ENCODE results near the gene TCP11L2. TPM values are rescaled to one million over a fixed set of nuclear protein-coding genes. Genes with fewer than 3 reads are reported as not detected.

TCP11L2 gene
- total and polyA plus RNA-seq, 2 of the 13 experiments (the other 11 are each of a cell fraction or from before 2014, with no cell fraction given) = 4.6 to 24.1 TPM

DNA sequence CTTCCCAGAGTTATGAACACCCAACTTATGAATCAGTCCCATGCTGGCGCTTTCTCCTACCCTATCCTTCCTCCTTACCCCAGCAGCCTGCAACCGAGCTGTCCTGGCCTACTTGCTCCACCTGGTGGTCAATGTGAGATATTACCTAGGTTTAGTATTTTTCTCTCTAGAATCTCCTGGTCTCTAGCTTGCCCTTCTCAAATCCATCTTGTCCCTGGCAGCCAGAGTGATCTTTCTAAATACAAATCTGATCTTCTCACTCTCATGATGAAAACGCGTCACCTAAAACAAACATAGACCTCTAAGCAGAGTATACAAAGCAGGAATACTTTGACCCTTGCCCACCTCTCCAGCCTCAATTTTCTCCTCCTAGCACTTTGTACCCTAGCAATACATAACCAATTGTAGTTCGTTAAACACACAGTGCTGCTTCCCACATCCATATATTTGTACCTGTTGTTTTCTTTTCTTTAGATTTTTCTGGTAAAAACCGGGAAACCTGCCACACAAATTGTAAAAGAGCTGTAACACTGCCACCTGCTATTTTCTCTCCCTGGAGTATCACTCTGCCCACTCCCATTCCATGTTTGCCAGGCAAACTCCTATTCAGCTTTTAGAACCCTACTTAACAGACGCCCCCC is 20.0 kb upstream of the TCP11L2 start (continued):
- TF ChIP-seq, protein P1, sequence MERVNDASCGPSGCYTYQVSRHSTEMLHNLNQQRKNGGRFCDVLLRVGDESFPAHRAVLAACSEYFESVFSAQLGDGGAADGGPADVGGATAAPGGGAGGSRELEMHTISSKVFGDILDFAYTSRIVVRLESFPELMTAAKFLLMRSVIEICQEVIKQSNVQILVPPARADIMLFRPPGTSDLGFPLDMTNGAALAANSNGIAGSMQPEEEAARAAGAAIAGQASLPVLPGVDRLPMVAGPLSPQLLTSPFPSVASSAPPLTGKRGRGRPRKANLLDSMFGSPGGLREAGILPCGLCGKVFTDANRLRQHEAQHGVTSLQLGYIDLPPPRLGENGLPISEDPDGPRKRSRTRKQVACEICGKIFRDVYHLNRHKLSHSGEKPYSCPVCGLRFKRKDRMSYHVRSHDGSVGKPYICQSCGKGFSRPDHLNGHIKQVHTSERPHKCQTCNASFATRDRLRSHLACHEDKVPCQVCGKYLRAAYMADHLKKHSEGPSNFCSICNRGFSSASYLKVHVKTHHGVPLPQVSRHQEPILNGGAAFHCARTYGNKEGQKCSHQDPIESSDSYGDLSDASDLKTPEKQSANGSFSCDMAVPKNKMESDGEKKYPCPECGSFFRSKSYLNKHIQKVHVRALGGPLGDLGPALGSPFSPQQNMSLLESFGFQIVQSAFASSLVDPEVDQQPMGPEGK (CRISPR knock-in tag; IDR thresholded peaks at IDR 0.05) = peak; percentile 29; the same call in 1 of the 2 replicates
- 0 out of 2 replicates have a peak, but pooled peaks have one; percentile 17 for TF ChIP-seq DPF2 (CRISPR knock-in tag; IDR thresholded peaks at IDR 0.05; ENCODE audit: borderline replicate concordance, low read depth)
- no peak for TF ChIP-seq ZNF557 (CRISPR knock-in tag; IDR thresholded peaks at IDR 0.05)
- TF ChIP-seq ATF7 (IDR thresholded peaks at IDR 0.05) = peak; percentile 34; the same call in 1 of the 2 replicates
- TF ChIP-seq ATF7 (CRISPR knock-in tag; IDR thresholded peaks at IDR 0.05) = no peak; the same call in 1 of the 2 replicates
- peak; percentile 93 for TF ChIP-seq ERF (CRISPR knock-in tag; IDR thresholded peaks at IDR 0.05)
- peak; percentile 53 to 91; a peak in 3 of 4 replicates for TF ChIP-seq EP300 (IDR thresholded peaks at IDR 0.05; ENCODE audit: low read depth in 2 of 2, low read length in 2 of 2)
- peak; percentile 86; the same call in 1 of the 2 replicates for TF ChIP-seq EP300 (CRISPR knock-in tag; IDR thresholded peaks at IDR 0.05; ENCODE audit: borderline replicate concordance)
- TF ChIP-seq ZNF510 (CRISPR knock-in tag; IDR thresholded peaks at IDR 0.05; ENCODE audit: low read depth) = no peak
- peak in 1 of 2 experiments; percentile 79; a peak in 1 of 4 replicates for TF ChIP-seq KLF16 (CRISPR knock-in tag; IDR thresholded peaks at IDR 0.05)
- TF ChIP-seq ZNF414 (CRISPR knock-in tag; IDR thresholded peaks at IDR 0.05) = no peak
- peak; percentile 82 for TF ChIP-seq TBX2 (CRISPR knock-in tag; IDR thresholded peaks at IDR 0.05; ENCODE audit: borderline replicate concordance)
- TF ChIP-seq NFYC (CRISPR knock-in tag; IDR thresholded peaks at IDR 0.05) = no peak
- peak; percentile 58; the same call in 1 of the 2 replicates for TF ChIP-seq ETV5 (CRISPR knock-in tag; IDR thresholded peaks at IDR 0.05; ENCODE audit: borderline replicate concordance)
- no peak for TF ChIP-seq RBM39 (IDR thresholded peaks at IDR 0.05; ENCODE audit: low read depth, low read length, poor library complexity, severe bottlenecking)
- no peak for TF ChIP-seq SETDB1 (CRISPR knock-in tag; IDR thresholded peaks at IDR 0.05; ENCODE audit: borderline replicate concordance)
- TF ChIP-seq ATRX (CRISPR knock-in tag; IDR thresholded peaks at IDR 0.05; ENCODE audit: borderline replicate concordance) = no peak
- peak; percentile 86 for TF ChIP-seq SALL1 (CRISPR knock-in tag; IDR thresholded peaks at IDR 0.05)
- no peak for TF ChIP-seq ZNF816 (CRISPR knock-in tag; IDR thresholded peaks at IDR 0.05; ENCODE audit: borderline replicate concordance)
- TF ChIP-seq FOXP4 (CRISPR knock-in tag; IDR thresholded peaks at IDR 0.05) = peak; percentile 94
- TF ChIP-seq ZNF749 (CRISPR knock-in tag; IDR thresholded peaks at IDR 0.05; ENCODE audit: borderline replicate concordance) = no peak
